Keratinocyte (primary cell): ENCODE measurements around the gene BCAM. TPM values are rescaled to one million over a fixed set of nuclear protein-coding genes. Genes with fewer than 3 reads are reported as not detected.

Source experiments
- DNase-seq: peaks from one replicate; pipeline ENCODE4 v3.0.0-alpha.2; 2011; ENCODE audit warnings: low read depth, missing footprints, low spot score
- FAIRE-seq: peaks from 2 replicates; lab custom pipeline; 2011; peaks lifted over from hg19 to GRCh38; lab: Jason Lieb, UNC
- H2AFZ ChIP-seq: 2 replicates; pipeline ENCODE4 v1.6.0; 2012; ENCODE audit warnings: low read length, control low read depth, inconsistent platforms; ENCODE audit not compliant: control insufficient read depth
- H3K27ac ChIP-seq: 2 replicates; pipeline ENCODE4 v1.5.1; 2011; ENCODE audit warnings: low read length; ENCODE audit not compliant: control insufficient read depth, insufficient read depth
- H3K27me3 ChIP-seq: 3 replicates; pipeline ENCODE4 v1.6.0; 2011; ENCODE audit warnings: low read length; ENCODE audit not compliant: control insufficient read depth, insufficient read depth; ENCODE audit errors: extremely low read depth
- H3K36me3 ChIP-seq, 2 experiments: 2 replicates in 1 of 2; 3 replicates in 1 of 2; pipeline ENCODE4 v1.5.1; 2011; ENCODE audit warnings: low read length in 2 of 2, mild to moderate bottlenecking in 1 of 2; ENCODE audit not compliant: control insufficient read depth in 2 of 2, insufficient read depth in 2 of 2; ENCODE audit errors: extremely low read depth in 1 of 2
- H3K4me1 ChIP-seq: 3 replicates; pipeline ENCODE4 v1.5.1; 2011; ENCODE audit warnings: low read length; ENCODE audit not compliant: control insufficient read depth, insufficient read depth; ENCODE audit errors: extremely low read depth
- H3K4me2 ChIP-seq: 3 replicates; pipeline ENCODE4 v1.6.0; 2011; ENCODE audit warnings: low read depth, low read length; ENCODE audit not compliant: control insufficient read depth, insufficient read depth; ENCODE audit errors: extremely low read depth
- H3K4me3 ChIP-seq, 3 experiments: fragments of 200-600 bp in 1 of 3; sonication (generic) in 1 of 3; 2 replicates in 2 of 3; 3 replicates in 1 of 3; pipeline ENCODE4 v1.5.1; 2011 to 2016; ENCODE audit warnings: low read length in 3 of 3, mild to moderate bottlenecking in 3 of 3, control low read depth in 2 of 3, inconsistent platforms in 1 of 3, low read depth in 1 of 3, mixed read lengths in 1 of 3, mixed run types in 1 of 3, moderate library complexity in 1 of 3; ENCODE audit not compliant: control insufficient read depth in 2 of 3, insufficient read depth in 2 of 3; ENCODE audit errors: extremely low read depth in 1 of 3
- H3K79me2 ChIP-seq: 2 replicates; pipeline ENCODE4 v1.6.0; 2012; ENCODE audit warnings: low read length; ENCODE audit not compliant: control insufficient read depth, insufficient read depth
- H3K9ac ChIP-seq: 3 replicates; pipeline ENCODE4 v1.6.0; 2011; ENCODE audit warnings: low read length; ENCODE audit not compliant: control insufficient read depth, insufficient read depth; ENCODE audit errors: extremely low read depth
- H3K9me1 ChIP-seq: 3 replicates; pipeline ENCODE4 v1.6.0; 2011; ENCODE audit warnings: low read length; ENCODE audit not compliant: control insufficient read depth, insufficient read depth; ENCODE audit errors: extremely low read depth
- H3K9me3 ChIP-seq: 2 replicates; pipeline ENCODE4 v1.5.1; 2012; ENCODE audit warnings: low read depth, low read length; ENCODE audit not compliant: control insufficient read depth
- H4K20me1 ChIP-seq: 3 replicates; pipeline ENCODE4 v1.6.0; 2011; ENCODE audit warnings: low read length; ENCODE audit not compliant: control insufficient read depth, insufficient read depth; ENCODE audit errors: extremely low read depth
- EZH2 ChIP-seq: IDR thresholded peaks from one replicate; pipeline ENCODE4 v1.6.1; 2012; ENCODE audit warnings: inconsistent platforms, mild to moderate bottlenecking, low read length, moderate library complexity
- dilution Hi-C: fragments of 300-500 bp; cut with MboI; formaldehyde crosslinking; loops from one replicate; pipeline ENCODE4 v1.7.0; 2020; ENCODE audit warnings: low sequenced_read_pairs; ENCODE audit not compliant: extremely low pct_ligation_motif_present
- polyA plus RNA-seq, 5 experiments: library from polyadenylated mRNA; depleted of rRNA in 3 of 5; stranded (reverse) in 3 of 5; stranded (forward) in 1 of 5; unstranded in 1 of 5; fragments of >200 nt; gene quantifications; 1 replicate in 1 of 5; 2 replicates in 3 of 5; 3 replicates in 1 of 5; pipeline versions ENCODE4 v1.2.1 to v1.2.3, GENCODE V29; 2011 to 2012; ENCODE audit warnings: missing spikeins in 2 of 5, low read depth in 1 of 5, low replicate concordance in 1 of 5
- TF ChIP-seq, protein P1 (sequence below), 3 experiments: IDR thresholded peaks in 1 of 3; conservative IDR thresholded peaks in 1 of 3; optimal IDR thresholded peaks in 1 of 3; 2 replicates in 2 of 3; 3 replicates in 1 of 3; pipeline versions ENCODE3 to v1.5.1; 2011; ENCODE audit warnings: low read length in 3 of 3, mild to moderate bottlenecking in 3 of 3, moderate library complexity in 2 of 3, control low read depth in 1 of 3, inconsistent platforms in 1 of 3; ENCODE audit not compliant: insufficient read depth in 2 of 3; ENCODE audit errors: extremely low read depth in 1 of 3

Gene BCAM
- polyA plus RNA-seq, 1 donor (not counting 4 experiments of a cell fraction or from before 2014, with no cell fraction given), result 13.6 TPM

GRCh38 chr19:44848812-44849447 lies 40.0 kb downstream of the BCAM start:
- no peak overlapping the region for H3K4me3 ChIP-seq
- H2AFZ ChIP-seq, result no peak overlapping the region
- H3K36me3 ChIP-seq, result peaks cover 0 to 6% of the 10 kb centered on the region in 2 experiments
- H4K20me1 ChIP-seq, result peaks cover 7% of the 10 kb centered on the region
- H3K9me3 ChIP-seq, result no peaks in the 10 kb centered on the region
- dilution Hi-C loops, result no loop called here
- H3K9ac ChIP-seq, result no peak overlapping the region
- H3K27me3 ChIP-seq, result no peaks in the 10 kb centered on the region
- no peak overlapping the region for H3K4me2 ChIP-seq
- DNase-seq, result no peak
- no peak for TF ChIP-seq EZH2
- TF ChIP-seq, protein P1, sequence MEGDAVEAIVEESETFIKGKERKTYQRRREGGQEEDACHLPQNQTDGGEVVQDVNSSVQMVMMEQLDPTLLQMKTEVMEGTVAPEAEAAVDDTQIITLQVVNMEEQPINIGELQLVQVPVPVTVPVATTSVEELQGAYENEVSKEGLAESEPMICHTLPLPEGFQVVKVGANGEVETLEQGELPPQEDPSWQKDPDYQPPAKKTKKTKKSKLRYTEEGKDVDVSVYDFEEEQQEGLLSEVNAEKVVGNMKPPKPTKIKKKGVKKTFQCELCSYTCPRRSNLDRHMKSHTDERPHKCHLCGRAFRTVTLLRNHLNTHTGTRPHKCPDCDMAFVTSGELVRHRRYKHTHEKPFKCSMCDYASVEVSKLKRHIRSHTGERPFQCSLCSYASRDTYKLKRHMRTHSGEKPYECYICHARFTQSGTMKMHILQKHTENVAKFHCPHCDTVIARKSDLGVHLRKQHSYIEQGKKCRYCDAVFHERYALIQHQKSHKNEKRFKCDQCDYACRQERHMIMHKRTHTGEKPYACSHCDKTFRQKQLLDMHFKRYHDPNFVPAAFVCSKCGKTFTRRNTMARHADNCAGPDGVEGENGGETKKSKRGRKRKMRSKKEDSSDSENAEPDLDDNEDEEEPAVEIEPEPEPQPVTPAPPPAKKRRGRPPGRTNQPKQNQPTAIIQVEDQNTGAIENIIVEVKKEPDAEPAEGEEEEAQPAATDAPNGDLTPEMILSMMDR (optimal IDR thresholded peaks at IDR 0.05 in 1 of 3, IDR thresholded peaks at IDR 0.05 in 1 of 3, conservative IDR thresholded peaks at IDR 0.05 in 1 of 3; ENCODE audit: extremely low read depth in 1 of 3, insufficient read depth in 2 of 3, low read length in 3 of 3), result no peak
- peaks cover 38% of the 10 kb centered on the region for H3K79me2 ChIP-seq
- FAIRE-seq, result no peak
- no peak overlapping the region for H3K27ac ChIP-seq
- peaks cover 14% of the 10 kb centered on the region for H3K4me1 ChIP-seq
- no peaks in the 10 kb centered on the region for H3K9me1 ChIP-seq

DNA sequence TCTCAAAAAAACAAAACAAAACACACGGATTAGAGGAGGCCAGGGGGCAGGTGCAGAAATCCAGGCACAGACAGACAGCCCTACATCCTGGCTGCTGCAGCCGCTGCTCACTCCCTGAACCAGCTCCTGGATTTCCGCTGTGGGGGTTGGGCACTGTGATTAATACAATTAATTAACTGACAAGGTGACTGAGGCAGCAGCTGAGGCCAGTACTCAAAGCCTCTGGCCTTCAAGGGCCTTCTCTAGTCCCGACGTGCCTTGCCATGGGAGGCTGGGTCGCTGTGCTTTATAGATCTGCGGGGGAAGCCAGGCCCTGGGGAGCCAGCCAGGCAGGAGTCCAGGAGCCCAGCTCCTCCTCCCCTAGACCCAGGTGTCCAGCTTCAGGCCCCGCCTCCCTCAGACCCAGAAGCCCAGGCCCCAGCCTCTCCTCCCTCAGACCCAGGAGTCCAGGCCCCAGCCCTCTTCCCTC lies 41.8 kb downstream of the BCAM start:
- dilution Hi-C loops, result no loop called here
- H3K9me3 ChIP-seq, result no peaks in the 10 kb centered on the region
- H4K20me1 ChIP-seq, result peaks cover 7% of the 10 kb centered on the region
- H2AFZ ChIP-seq, result no peak overlapping the region
- H3K4me2 ChIP-seq, result no peak overlapping the region
- no peaks in the 10 kb centered on the region for H3K9me1 ChIP-seq
- no peaks in the 10 kb centered on the region for H3K27me3 ChIP-seq
- peaks cover 9% of the 10 kb centered on the region for H3K4me1 ChIP-seq
- FAIRE-seq (no peak), DNase-seq (no peak)
- no peak overlapping the region for H3K27ac ChIP-seq
- no peak overlapping the region for H3K9ac ChIP-seq
- peaks cover 0 to 9% of the 10 kb centered on the region in 2 experiments for H3K36me3 ChIP-seq
- TF ChIP-seq EZH2, result no peak
- H3K4me3 ChIP-seq, result no peak overlapping the region
- peaks cover 43% of the 10 kb centered on the region for H3K79me2 ChIP-seq

GRCh38 chr19:44851427-44851826 lies 42.5 kb downstream of the BCAM start:
- Histone ChIP-seq H3K79me2 (peaks cover 43% of the 10 kb centered on the region), H3K4me1 (peaks cover 9% of the 10 kb centered on the region), H3K9ac (no peak overlapping the region), H3K4me3 (no peak overlapping the region), H3K9me1 (no peaks in the 10 kb centered on the region), H3K4me2 (no peak overlapping the region), H3K27me3 (no peaks in the 10 kb centered on the region), H2AFZ (no peak overlapping the region), H3K27ac (no peak overlapping the region), H3K36me3 (peaks cover 0 to 9% of the 10 kb centered on the region in 2 experiments), H4K20me1 (peaks cover 7% of the 10 kb centered on the region), H3K9me3 (no peaks in the 10 kb centered on the region)
- DNase-seq (no peak), FAIRE-seq (no peak)
- dilution Hi-C loops, result no loop called here
- no peak for TF ChIP-seq EZH2
- TF ChIP-seq, protein P1 (optimal IDR thresholded peaks at IDR 0.05 in 1 of 3, IDR thresholded peaks at IDR 0.05 in 1 of 3, conservative IDR thresholded peaks at IDR 0.05 in 1 of 3; ENCODE audit: extremely low read depth in 1 of 3, insufficient read depth in 2 of 3, low read length in 3 of 3), result no peak
